A172 (cell line): Measurements from ENCODE around the gene P2RY12. TPM values are rescaled to one million over a fixed set of nuclear protein-coding genes. Genes with fewer than 3 reads are reported as not detected.

Experiments
- DNase-seq: peaks from one replicate; pipeline ENCODE4 v3.0.0-alpha.2; 2015; ENCODE audit warnings: low spot score
- total RNA-seq: library from RNA; depleted of rRNA; stranded (reverse); fragments of >200 nt; shearing (Covaris generic); gene quantifications from 2 replicates; pipeline ENCODE4 v1.2.3, GENCODE V29; 2014; rRNA removed

The P2RY12 gene
- total RNA-seq, 1 experiment from 2014 or later, result not detected

DNA sequence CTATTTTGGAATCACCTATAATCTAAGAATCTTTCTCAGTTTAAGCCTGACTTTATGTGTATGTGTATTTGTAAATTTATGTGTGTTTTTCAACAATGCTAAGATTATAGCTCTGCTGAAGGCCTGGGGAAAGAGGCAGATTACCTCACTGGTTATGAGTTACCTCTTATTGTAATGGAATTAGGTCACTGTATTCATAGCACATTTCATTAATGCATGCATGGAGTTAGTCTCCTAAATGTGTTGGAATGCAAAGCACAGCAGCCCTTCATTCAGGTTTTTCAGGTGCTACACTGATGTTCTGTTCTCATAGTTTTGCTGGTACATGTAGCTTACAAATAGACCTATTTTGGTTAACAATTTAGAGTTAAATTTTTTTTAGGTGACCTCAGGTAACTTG is 77.4 kb downstream of the P2RY12 start:
- DNase-seq, result no peak

DNA sequence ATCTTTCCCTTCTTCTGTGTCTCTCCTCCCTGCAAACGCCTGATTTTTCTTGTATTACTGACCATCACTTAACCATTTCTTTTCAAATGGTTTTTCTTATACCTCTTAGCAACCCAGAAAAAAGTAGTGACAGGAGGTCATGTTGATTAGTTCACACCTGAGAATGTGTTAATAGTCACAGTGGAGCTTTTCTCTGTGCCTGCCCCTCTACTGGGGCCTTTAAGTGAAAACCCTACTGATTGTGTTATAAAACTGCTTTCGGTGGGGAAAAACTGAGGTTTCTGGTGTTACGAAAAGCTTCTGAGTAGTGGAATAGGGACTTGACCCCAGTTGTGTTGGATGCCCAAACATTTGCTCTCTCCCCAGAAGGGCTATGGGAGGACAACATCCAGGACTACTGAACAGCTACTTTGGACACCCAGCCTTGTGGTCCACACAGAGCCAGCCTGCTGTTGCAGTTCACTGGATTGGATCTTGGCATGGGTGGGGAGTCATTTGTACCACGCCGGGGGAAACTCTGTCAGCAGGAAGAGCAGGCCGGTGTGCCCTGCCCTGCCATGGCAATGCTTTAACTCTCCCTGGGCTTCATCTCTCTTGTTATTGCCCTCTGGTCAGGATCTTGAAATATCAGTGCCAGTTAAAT is 78.3 kb downstream of the P2RY12 start:
- DNase-seq, result no peak

DNA sequence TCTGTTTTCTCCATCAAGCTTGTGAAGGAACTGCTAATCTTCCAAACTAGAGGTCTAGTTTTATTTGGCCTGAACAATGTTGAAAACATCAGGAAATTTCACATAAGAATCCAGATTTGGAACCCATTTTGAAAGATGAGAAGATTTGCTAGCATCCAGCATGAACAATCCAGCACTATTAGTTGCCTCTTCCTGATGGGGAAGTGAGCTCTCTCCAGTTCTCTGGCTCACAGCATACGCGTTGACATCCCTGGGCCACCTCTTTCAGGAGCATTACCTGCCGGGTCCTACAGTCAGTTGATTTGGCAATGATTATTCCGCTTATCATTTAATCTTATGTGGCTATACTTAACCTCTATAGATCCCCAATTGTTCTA is 78.8 kb downstream of the P2RY12 start:
- DNase-seq, result no peak

DNA sequence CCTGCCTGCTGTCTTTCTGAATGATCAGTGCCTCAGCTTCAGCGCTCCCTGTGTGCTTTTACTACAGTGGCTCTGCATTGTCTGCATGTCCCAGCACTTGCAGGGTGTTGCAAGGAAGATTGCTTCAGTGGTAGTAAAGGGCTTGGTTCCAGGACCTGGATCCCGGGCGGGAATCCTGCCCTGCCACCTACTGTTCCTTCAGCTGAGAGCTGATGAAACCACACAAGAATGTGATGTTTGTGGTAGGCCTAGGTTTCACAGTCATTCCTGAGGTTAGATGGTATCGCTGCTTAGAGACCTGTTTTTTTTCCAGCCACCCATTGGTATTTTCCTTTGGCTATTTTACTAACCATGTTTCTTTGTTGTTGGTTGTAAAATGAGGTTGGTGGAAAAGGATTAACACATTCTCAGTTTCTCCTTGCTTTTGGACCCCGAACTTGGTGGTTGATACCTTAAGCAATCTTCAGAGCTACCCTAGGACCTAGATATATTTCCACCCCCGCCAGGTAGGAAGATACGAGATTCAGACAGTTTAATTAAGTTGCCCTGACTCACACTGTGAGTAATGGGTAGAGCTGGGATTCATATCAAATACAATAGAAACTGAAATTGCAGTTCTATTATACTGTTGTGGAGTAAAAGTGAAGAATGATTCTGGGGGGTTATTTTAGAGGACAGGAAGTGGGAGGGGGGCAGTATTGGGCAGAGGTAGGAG is 79.3 kb downstream of the P2RY12 start:
- DNase-seq, result peak; percentile 98

DNA sequence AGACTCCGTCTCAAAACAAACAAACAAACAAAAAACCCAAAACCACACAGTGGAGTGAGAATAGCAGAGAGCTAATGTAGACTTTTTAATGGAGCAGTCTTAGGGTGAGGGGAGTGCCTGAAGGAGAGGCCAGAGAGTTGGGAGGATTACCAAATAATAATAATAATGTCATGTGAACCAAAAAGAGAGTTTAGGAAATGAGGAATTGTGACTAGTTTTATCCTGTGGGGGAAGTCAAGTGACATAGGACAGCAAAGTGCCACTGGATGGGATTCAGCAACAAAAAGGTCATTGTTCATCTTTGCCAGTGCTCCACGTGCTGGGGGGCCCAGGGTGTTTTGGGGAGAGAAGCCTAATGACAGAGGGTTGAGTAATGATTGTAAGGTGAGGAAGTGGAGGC is 80.8 kb downstream of the P2RY12 start:
- no peak for DNase-seq

DNA sequence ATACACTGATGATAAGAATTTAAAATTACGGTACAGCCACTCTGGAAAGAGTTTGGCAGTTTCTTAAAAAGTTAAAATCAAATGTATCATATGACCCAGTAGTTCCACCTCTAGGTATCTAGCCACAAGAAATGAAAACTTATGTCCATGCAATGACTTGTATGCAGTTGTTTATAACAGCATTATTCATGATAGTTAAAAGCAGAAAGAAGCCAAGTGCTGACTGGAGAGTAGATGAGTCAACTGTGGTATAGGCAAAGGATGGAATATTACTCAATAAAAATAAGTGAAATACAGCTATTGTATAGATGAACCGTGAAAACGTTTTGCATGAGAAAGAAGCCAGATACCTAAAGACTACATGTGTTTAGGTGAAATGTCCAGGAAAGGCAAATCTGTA is 82.8 kb downstream of the P2RY12 start:
- peak; percentile 32 for DNase-seq

DNA sequence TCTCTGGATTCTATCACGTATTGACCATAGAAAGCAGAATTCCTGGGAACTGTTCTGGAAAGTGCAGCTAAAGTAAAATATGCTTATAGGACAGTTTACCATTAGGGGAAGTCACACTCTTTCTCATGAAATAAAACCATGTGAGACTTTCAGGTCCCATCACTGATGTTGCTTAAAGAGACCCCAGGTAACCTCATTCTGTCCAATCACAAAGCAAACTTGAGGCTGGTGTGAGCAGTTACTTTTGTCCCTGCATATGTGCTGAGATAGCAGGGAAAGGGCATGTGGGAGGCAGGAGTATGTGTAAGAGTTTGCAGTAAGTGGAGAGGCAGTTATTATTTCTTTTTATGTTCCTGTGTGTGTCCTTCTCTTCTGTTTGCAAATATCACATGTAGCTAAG is 84.0 kb downstream of the P2RY12 start:
- DNase-seq, result no peak

DNA sequence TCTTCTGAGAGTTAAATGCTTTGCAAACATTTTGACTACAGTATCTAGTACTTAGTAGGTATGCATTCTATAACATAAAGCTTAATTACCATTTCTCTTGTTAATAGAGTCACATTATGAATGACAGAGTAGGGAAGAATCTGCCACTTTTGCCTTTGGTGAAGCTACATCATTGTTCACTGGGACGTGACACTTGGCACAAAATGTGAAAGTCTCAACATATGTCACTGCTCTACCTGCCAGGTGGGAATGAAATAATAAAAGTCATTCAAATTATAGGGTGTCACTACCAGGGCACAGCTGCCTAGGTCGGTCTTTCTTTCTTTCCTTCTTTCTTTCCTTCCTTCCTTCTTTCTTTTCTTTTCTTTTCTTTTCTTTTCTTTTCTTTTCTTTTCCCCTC is 85.5 kb downstream of the P2RY12 start:
- DNase-seq, result no peak

DNA sequence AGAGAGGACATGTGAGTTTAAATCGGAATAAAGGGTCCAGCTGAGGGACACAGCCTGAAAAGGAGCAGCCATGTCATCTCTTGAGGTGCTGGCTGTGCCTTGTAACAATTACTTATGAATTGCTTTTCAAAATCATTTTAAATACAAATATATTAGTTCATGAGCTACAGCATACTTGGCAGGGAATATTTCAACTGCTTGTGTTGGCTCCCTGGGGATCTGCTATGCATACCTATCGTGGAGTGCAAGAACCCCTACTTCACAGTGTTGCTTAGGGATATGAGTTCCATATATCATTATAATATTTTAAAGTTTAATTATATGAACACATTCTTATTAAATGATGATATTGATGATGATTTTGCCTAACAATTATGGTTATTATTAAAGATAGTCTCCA is 87.1 kb downstream of the P2RY12 start:
- no peak for DNase-seq

DNA sequence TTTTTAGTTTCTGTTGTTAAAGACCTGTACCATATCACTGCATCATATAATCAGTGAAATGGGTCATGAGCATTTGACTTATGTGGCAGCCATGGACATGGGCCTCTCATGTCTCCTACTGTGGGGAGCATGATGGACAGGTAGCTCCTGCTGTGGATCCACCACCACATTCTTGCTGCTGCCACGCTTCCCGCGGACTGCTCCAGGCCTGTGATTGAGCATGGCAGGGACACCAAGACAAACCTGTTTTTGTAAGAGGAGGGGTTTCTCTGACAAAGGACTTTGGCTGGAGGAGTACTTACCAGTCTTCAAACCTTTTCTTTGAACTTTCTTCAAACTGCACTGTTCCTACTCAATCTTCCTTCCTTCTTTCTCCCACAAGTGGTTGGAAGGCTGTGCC is 88.3 kb downstream of the P2RY12 start:
- no peak for DNase-seq

DNA sequence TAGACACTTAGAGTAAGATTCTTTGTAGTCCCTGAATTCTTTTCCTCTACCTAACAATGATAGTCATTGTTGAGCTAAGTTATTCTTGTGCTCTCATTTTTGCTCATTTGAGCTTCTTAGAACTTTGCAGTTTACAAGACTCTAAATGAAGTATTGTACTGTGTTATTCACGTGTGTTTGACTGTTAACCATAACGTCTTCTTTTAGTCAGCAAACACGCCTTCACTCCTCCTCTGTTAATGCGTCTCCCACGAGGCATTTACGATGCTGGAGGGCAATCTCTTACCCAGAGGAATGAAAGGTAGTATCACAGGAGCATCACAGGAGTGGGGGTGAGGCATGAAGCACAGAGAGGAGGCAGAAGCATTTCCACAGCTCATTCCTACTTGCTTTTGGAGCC is 91.4 kb downstream of the P2RY12 start:
- no peak for DNase-seq

DNA sequence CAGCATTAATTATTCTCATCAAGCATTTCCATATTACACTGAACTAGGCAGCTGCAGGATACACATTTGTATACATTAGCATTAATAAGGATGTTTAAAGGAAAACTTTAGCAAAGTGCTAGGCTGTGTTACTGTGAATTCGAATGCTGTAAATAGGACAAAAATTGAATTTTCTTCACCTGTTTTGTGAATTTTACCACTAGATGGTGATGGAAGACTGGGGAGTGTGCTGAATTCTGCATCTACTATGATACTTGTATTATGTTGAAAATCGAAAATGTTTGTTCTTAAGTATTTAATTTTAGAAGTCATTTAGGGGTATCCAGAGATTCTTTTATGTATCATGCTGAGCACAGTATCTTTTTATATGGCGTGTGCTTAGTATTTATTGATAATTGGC is 93.9 kb downstream of the P2RY12 start:
- DNase-seq, result peak; percentile 44

DNA sequence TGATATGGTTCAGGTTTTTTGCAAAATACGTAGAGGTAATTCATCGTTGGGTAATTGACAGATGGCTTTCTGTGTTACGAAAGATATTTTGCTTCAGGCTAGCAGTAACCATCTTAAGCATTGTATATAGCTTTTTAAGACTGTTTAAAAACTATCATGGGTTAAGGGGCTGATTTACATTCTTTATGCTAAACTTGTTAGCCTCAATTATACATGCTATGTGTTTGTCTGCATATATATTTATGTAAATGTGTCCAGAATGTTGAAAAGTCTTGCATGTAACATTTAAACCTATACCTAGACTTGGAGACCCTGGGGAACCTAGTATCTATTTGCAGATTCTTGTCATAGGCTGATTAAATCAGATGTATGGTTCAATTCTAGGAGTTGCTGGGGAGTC is 95.1 kb downstream of the P2RY12 start:
- DNase-seq, result no peak

Other genes with a start within 250 kb of the P2RY12 start
- not detected in 2 replicates for gene GPR171, start 181.5 kb downstream of the P2RY12 start, total RNA-seq
- 0.03 and 0.05 TPM in 2 replicates for gene P2RY14, start 106.2 kb downstream of the P2RY12 start, total RNA-seq
- gene GPR87, start 67.9 kb downstream of the P2RY12 start, total RNA-seq, result 0.77 TPM in 1 of 2 replicates, not detected in the other
- gene P2RY13, start 55.2 kb downstream of the P2RY12 start, total RNA-seq, result not detected in 2 replicates
- 0.31 and 1.3 TPM in 2 replicates for gene IGSF10, start 76.3 kb upstream of the P2RY12 start, total RNA-seq